HG03439 (cell line): ENCODE measurements around the gene RASIP1.
"Not testable (repeated sequence)": the region's sequence is repeated elsewhere in the genome, so short reads cannot be mapped to it uniquely, and the experiment has no call there.

Source experiments
- ATAC-seq: cut with Tn5 transposase; IDR thresholded peaks from one replicate; pipeline ENCODE4 v1.9.1; 2021; ENCODE audit warnings: mild to moderate bottlenecking, moderate library complexity; ENCODE audit not compliant: unreplicated experiment

The RASIP1 gene

GRCh38 chr19:48740164-48740972 is at the start of gene RASIP1:
TSS of gene RASIP1 (minus strand) at chr19:48740610. CDS start at chr19:48740282, 328 bp downstream.
- no peak for ATAC-seq

- ATAC-seq = not testable (repeated sequence)
These were observed 46.9 kb upstream of the RASIP1 start for GRCh38 chr19:48787331-48787730.

- ATAC-seq = not testable (repeated sequence)
These were observed 46.0 kb upstream of the RASIP1 start for GRCh38 chr19:48786422-48786821.

- no peak for ATAC-seq
These were observed 44.1 kb upstream of the RASIP1 start for GRCh38 chr19:48784527-48784926.

GRCh38 chr19:48780631-48781391 is 40.4 kb upstream of the RASIP1 start:
- no peak for ATAC-seq

GRCh38 chr19:48779636-48780035 is 39.2 kb upstream of the RASIP1 start:
- ATAC-seq = no peak

GRCh38 chr19:48777720-48778119 is 37.3 kb upstream of the RASIP1 start:
- no peak for ATAC-seq

GRCh38 chr19:48777139-48777538 is 36.7 kb upstream of the RASIP1 start:
- ATAC-seq = no peak

- no peak for ATAC-seq
These were observed 32.1 kb upstream of the RASIP1 start for GRCh38 chr19:48772503-48772953.

GRCh38 chr19:48770734-48771472 is 30.5 kb upstream of the RASIP1 start:
- no peak for ATAC-seq

GRCh38 chr19:48770266-48770665 is 29.9 kb upstream of the RASIP1 start:
- ATAC-seq = no peak

- ATAC-seq = no peak
These were observed 28.7 kb upstream of the RASIP1 start for GRCh38 chr19:48768994-48769713.

- not testable (repeated sequence) for ATAC-seq
These were observed 27.9 kb upstream of the RASIP1 start for GRCh38 chr19:48768171-48768753.

GRCh38 chr19:48765816-48766215 is 25.4 kb upstream of the RASIP1 start:
- not testable (repeated sequence) for ATAC-seq

- no peak for ATAC-seq
These were observed 20.2 kb upstream of the RASIP1 start for GRCh38 chr19:48760504-48761205.

- no peak for ATAC-seq
These were observed 17.3 kb upstream of the RASIP1 start for GRCh38 chr19:48757741-48758144.

- no peak for ATAC-seq
These were observed 16.8 kb upstream of the RASIP1 start for GRCh38 chr19:48757089-48757675.

- no peak for ATAC-seq
These were observed 16.3 kb upstream of the RASIP1 start for GRCh38 chr19:48756686-48757085.

- no peak for ATAC-seq
These were observed 15.8 kb upstream of the RASIP1 start for GRCh38 chr19:48756212-48756611.
